ENCODE results near the gene CYTH1.

CYTH1 gene

GRCh38 chr17:78785663-78786057, 3.6 kb upstream of the CYTH1 start:
- Histone ChIP-seq H3K9ac (ENCODE audit: low read depth, low read length) (no peak overlapping the region), H4K20me1 (ENCODE audit: insufficient read depth, low read length) (no peaks in the 10 kb centered on the region), H2AFZ (ENCODE audit: low read depth, low read length) (no peak overlapping the region), H3K79me2 (ENCODE audit: insufficient read depth, low read length) (peaks cover 12% of the 10 kb centered on the region), H3K9me3 (ENCODE audit: insufficient read depth, low read length, severe bottlenecking) (no peaks in the 10 kb centered on the region), H3K4me2 (ENCODE audit: insufficient read depth, low read length) (no peak overlapping the region), H3K4me3 (ENCODE audit: low read depth in 1 of 2, low read length in 2 of 2) (no peak overlapping the region), H3K27ac (ENCODE audit: low read length) (no peak overlapping the region), H3K36me3 (ENCODE audit: insufficient read depth, low read length) (peaks cover 3% of the 10 kb centered on the region; the same call in 1 of the 2 replicates), H3K4me1 (ENCODE audit: insufficient read depth, low read length) (peaks cover 9% of the 10 kb centered on the region), H3K27me3 (ENCODE audit: insufficient read depth, low read length, poor library complexity) (no peaks in the 10 kb centered on the region)
- ATAC-seq (ENCODE audit: insufficient read depth, low read depth) (no peak), DNase-seq (no peak)
- TF ChIP-seq EZH2 (IDR thresholded peaks at IDR 0.05; ENCODE audit: borderline replicate concordance, low read depth, low read length, severe bottlenecking) = no peak
- TF ChIP-seq CTCF (IDR thresholded peaks at IDR 0.05; ENCODE audit: borderline replicate concordance, extremely low read depth, low read length, poor library complexity, severe bottlenecking) = no peak

- no peak overlapping the region for H2AFZ ChIP-seq (ENCODE audit: low read depth, low read length)
- H3K9me3 ChIP-seq (ENCODE audit: insufficient read depth, low read length, severe bottlenecking) = no peaks in the 10 kb centered on the region
- no peaks in the 10 kb centered on the region for H3K27me3 ChIP-seq (ENCODE audit: insufficient read depth, low read length, poor library complexity)
- peaks cover 16% of the 10 kb centered on the region for H3K79me2 ChIP-seq (ENCODE audit: insufficient read depth, low read length)
- no peak overlapping the region for H3K27ac ChIP-seq (ENCODE audit: low read length)
- DNase-seq = no peak
- no peak overlapping the region for H3K4me2 ChIP-seq (ENCODE audit: insufficient read depth, low read length)
- TF ChIP-seq EZH2 (IDR thresholded peaks at IDR 0.05; ENCODE audit: borderline replicate concordance, low read depth, low read length, severe bottlenecking) = no peak
- no peak for TF ChIP-seq CTCF (IDR thresholded peaks at IDR 0.05; ENCODE audit: borderline replicate concordance, extremely low read depth, low read length, poor library complexity, severe bottlenecking)
- H3K36me3 ChIP-seq (ENCODE audit: insufficient read depth, low read length) = peaks cover 3% of the 10 kb centered on the region; the same call in 1 of the 2 replicates
- peaks cover 3% of the 10 kb centered on the region; the same call in 1 of the 2 replicates for H4K20me1 ChIP-seq (ENCODE audit: insufficient read depth, low read length)
- no peak overlapping the region for H3K9ac ChIP-seq (ENCODE audit: low read depth, low read length)
- ATAC-seq (ENCODE audit: insufficient read depth, low read depth) = no peak
- no peak overlapping the region for H3K4me3 ChIP-seq (ENCODE audit: low read depth in 1 of 2, low read length in 2 of 2)
- H3K4me1 ChIP-seq (ENCODE audit: insufficient read depth, low read length) = peaks cover 14% of the 10 kb centered on the region
Observed at GRCh38 chr17:78785011-78785662, 3.1 kb upstream of the CYTH1 start.

- Histone ChIP-seq H3K36me3 (ENCODE audit: insufficient read depth, low read length) (peaks cover 3% of the 10 kb centered on the region; the same call in 1 of the 2 replicates), H3K9ac (ENCODE audit: low read depth, low read length) (no peak overlapping the region), H3K4me3 (ENCODE audit: low read depth in 1 of 2, low read length in 2 of 2) (no peak overlapping the region), H3K79me2 (ENCODE audit: insufficient read depth, low read length) (peaks cover 22% of the 10 kb centered on the region), H3K4me1 (ENCODE audit: insufficient read depth, low read length) (peaks cover 22% of the 10 kb centered on the region), H3K27ac (ENCODE audit: low read length) (no peak overlapping the region), H3K4me2 (ENCODE audit: insufficient read depth, low read length) (no peak overlapping the region), H4K20me1 (ENCODE audit: insufficient read depth, low read length) (peaks cover 4% of the 10 kb centered on the region; the same call in 1 of the 2 replicates), H3K9me3 (ENCODE audit: insufficient read depth, low read length, severe bottlenecking) (no peaks in the 10 kb centered on the region), H2AFZ (ENCODE audit: low read depth, low read length) (no peak overlapping the region), H3K27me3 (ENCODE audit: insufficient read depth, low read length, poor library complexity) (no peaks in the 10 kb centered on the region)
- DNase-seq = no peak
- TF ChIP-seq EZH2 (IDR thresholded peaks at IDR 0.05; ENCODE audit: borderline replicate concordance, low read depth, low read length, severe bottlenecking) = no peak
- TF ChIP-seq CTCF (IDR thresholded peaks at IDR 0.05; ENCODE audit: borderline replicate concordance, extremely low read depth, low read length, poor library complexity, severe bottlenecking) = no peak
- ATAC-seq (ENCODE audit: insufficient read depth, low read depth) = no peak
Observed at GRCh38 chr17:78784352-78784751, 2.3 kb upstream of the CYTH1 start.

All from DND-41 (cell line).